ENCODE results near the gene RIN3.

GRCh38 chr14:92603309-92604242 lies 90.0 kb downstream of the RIN3 start:
- TF ChIP-seq EZH2 (IDR thresholded peaks at IDR 0.05; ENCODE audit: insufficient read depth, poor library complexity, severe bottlenecking) (no peak), EZH2phosphoT487 (IDR thresholded peaks at IDR 0.05; ENCODE audit: insufficient read depth, low read depth) (no peak)
